ENCODE measurements around the gene PSMB11.

- TF ChIP-seq, protein P1, sequence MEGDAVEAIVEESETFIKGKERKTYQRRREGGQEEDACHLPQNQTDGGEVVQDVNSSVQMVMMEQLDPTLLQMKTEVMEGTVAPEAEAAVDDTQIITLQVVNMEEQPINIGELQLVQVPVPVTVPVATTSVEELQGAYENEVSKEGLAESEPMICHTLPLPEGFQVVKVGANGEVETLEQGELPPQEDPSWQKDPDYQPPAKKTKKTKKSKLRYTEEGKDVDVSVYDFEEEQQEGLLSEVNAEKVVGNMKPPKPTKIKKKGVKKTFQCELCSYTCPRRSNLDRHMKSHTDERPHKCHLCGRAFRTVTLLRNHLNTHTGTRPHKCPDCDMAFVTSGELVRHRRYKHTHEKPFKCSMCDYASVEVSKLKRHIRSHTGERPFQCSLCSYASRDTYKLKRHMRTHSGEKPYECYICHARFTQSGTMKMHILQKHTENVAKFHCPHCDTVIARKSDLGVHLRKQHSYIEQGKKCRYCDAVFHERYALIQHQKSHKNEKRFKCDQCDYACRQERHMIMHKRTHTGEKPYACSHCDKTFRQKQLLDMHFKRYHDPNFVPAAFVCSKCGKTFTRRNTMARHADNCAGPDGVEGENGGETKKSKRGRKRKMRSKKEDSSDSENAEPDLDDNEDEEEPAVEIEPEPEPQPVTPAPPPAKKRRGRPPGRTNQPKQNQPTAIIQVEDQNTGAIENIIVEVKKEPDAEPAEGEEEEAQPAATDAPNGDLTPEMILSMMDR (conservative IDR thresholded peaks at IDR 0.05) = no peak
- TF ChIP-seq ZFX (IDR thresholded peaks at IDR 0.05) = no peak
These were observed 13.7 kb downstream of the PSMB11 start for GRCh38 chr14:23055621-23056144.

All from C4-2B (cell line).